Femur (tissue), 1 donor: Measurements from ENCODE around the gene LDLRAP1.
A peak's percentile ranks its signal among the peaks of the same experiment; 100 is the strongest.

Experiments
- DNase-seq: peaks from one replicate; pipeline ENCODE4 v3.0.0-alpha.2; 2017

LDLRAP1 gene

GRCh38 chr1:25610822-25611630, 67.6 kb downstream of the LDLRAP1 start:
- no peak for DNase-seq

DNA sequence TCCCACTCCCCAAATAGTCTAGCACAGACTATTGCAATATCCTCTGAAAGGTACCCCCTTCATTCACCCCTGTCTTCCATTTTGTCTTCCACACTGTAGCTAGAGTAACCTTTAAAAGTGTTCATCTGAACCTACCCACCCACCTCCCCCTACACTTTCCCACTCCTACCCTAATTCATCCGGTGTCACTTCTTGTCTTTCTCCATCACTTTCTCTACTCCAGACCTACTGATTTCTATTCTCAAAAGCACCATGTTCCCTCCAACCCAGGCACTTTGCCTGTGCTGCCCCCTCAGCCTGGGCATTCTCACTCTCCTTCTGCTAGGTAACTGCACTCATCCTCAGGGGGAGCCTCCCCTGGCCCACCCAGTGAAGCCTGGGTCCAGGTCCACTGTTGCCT, 68.4 kb downstream of the LDLRAP1 start:
- DNase-seq: no peak

GRCh38 chr1:25612421-25612820, 69.0 kb downstream of the LDLRAP1 start:
- no peak for DNase-seq

GRCh38 chr1:25613091-25613490, 69.7 kb downstream of the LDLRAP1 start:
- DNase-seq: no peak

- DNase-seq: no peak
Measured at GRCh38 chr1:25614501-25615171, 71.2 kb downstream of the LDLRAP1 start.

GRCh38 chr1:25615172-25615541, 71.8 kb downstream of the LDLRAP1 start:
- DNase-seq: no peak

DNA sequence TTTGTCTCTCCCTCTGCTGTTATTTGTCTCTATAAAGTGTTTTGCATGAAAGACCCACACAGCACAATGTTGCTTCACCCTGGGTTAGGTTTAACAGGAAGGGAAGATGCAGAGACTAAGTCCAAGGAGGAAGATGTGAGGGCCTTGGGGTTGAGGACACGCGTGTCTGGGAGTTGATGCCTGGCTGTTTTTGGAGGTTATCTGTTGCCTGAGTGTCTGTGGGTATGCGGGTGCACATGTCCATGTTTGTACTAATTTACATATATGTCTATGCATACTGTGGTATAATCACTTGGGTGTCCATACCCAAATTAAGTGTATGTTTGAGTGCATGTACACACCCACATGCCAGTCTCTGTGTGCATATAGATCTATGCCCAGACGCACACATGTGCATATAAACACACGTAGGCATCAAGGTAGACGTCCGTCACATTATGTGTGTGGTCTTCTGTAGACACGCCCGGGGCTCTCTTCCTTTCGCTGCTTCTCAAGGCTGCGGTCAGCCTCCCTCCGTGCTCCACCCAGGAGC, 72.2 kb downstream of the LDLRAP1 start:
- no peak for DNase-seq

GRCh38 chr1:25616095-25616986, 72.9 kb downstream of the LDLRAP1 start, which contains the start of gene MAN1C1:
Gene MAN1C1, plus strand, starts transcription at chr1:25616791. Its CDS starts 1,007 bp downstream, at chr1:25617798.
- DNase-seq: peak; percentile 88

DNA sequence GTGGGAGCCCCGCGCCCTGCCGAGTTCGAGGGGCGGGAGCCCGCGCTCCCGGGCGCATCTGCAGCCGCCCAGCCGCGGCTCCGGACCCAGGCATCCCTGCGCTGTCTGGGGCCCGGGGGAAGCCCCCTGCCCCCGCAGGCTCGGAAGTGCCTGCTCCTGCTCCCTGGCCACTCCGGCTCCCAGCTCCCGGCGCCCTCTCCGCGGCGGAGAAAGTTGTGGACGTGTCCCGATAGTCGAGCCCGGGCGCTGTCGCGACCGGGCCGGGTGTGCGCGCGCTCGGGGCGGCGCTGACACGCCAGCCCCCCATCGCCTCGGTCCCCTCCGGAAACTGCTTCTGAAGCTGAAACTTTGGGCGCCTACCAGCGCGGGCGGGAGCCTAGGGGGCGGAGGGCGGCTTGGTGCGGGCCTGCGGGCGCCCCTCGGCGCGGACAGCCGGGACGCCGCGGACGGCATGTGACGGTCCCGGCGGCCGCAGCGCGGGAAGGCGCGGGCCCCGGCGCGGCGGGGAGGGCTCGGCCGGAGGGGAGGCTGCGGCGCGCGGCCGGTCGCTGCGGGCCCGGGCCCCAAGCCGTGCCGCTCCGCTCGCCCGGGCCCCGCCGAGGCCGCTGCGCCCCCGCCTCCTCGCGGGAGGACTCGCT, 73.7 kb downstream of the LDLRAP1 start:
- no peak for DNase-seq

- peak; percentile 32 for DNase-seq
Measured at GRCh38 chr1:25617625-25618432, 74.4 kb downstream of the LDLRAP1 start.

- no peak for DNase-seq
Measured at GRCh38 chr1:25618433-25618808, 75.0 kb downstream of the LDLRAP1 start.
